NOMO-1 (cell line): ENCODE data around the gene PHC3.
A peak's percentile ranks its signal among the peaks of the same experiment; 100 is the strongest.
"Not testable (repeated sequence)": the region's sequence is repeated elsewhere in the genome, so short reads cannot be mapped to it uniquely, and the experiment has no call there.

Experiments used
- DNase-seq, 2 experiments: peaks; one replicate each; lab custom pipeline; 2025; ENCODE audit not compliant: unreplicated experiment in 2 of 2; lab: John Stamatoyannopoulos, UW

Gene PHC3

GRCh38 chr3:170180908-170181885 lies at the start of gene PHC3:
Gene PHC3 (minus strand): TSS chr3:170181733. CDS start chr3:170181715, 18 bp downstream.
- DNase-seq = peak; percentile 94 to 98

GRCh38 chr3:170228093-170228766 lies 46.7 kb upstream of the PHC3 start:
- DNase-seq = no peak

GRCh38 chr3:170226426-170226960 lies 45.0 kb upstream of the PHC3 start:
- DNase-seq = no peak

DNA sequence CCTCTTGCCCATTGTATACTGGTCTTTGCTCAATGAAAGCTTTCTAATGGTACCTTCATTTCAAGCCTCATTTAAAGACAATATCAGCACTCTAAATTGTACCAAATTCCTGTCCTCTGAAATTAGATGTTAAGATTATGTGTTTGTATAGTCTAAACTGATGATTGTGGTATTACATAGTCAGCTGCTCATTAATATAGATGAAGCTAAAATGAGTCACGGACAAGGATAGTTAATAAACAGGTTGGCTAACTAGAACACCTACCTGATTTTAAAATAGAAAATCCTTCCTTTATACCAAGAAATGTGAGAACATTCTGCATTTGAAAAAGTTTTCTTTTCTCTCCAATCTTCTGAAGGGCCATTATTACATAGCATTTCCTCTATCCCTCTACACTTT lies 43.6 kb upstream of the PHC3 start:
- no peak for DNase-seq

DNA sequence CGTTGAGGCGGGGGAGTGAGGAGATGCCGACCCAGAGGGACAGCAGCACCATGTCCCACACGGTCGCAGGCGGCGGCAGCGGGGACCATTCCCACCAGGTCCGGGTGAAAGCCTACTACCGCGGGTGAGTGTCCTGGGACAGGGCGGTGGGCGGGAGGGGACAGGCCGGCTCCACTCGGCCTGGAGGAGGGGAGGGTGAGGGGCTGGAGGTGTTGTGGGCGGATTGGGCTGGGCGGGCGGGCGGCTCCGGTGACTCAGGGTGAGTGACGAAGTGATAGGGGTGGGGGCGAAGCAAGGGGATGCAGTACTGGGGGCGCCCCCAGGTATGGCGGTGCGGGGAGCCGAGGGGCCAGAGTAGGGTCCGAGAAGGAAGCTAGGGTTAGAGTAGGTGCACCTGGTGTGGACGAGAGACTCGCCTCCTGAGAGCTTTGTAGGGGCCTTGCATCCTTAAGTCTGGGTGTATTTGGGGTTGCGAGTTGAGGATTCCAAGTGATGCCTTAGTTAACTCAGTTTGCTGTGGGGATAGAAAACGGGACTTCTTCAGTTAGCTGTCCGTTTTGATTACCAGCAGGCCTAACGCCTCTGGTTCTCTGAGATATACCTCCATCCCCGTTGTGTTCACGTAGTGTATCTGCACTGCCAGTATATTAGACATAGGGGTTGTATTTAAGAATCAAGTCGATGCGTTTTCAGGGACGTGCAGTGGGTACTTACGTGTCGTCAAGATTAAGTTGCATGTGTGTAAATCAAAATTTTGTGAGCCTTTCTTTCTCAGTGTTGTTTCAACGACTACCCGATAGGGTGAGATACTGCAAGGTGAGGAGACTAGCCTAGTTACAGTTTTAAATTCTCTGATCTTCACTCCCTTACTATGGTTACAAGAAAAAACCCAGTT lies 41.4 kb upstream of the PHC3 start:
- DNase-seq = peak in 1 of 2 experiments; percentile 54

DNA sequence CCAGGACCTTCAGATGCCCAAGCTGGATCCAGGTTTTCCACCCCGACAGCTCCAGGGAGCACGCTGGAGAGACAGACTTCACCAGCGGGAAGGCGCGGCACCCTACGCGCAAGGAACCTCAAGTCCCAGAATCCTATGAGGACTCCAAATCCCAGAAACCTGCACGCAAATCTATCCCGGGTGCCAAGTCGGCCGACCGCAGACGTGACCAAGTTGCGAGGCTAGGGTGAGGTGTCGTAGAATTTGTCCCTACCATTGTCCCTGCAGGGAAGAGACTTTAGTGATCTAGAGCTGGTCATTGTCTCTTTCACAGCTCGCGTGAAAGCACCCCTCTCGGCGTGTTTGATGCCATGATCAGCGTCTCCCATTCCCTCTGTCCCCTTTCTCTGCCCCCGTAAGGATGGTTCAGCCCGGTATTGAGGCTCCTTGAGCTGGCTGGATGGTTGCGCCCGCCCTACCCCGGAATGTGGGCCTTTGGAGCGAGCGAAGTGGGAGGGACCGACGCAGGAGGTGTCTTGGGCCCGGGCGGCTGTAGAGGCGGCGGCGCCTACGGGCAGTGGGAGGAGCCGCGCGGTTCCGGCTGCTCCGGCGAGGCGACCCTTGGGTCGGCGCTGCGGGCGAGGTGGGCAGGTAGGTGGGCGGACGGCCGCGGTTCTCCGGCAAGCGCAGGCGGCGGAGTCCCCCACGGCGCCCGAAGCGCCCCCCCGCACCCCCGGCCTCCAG lies 40.6 kb upstream of the PHC3 start, which contains the start of gene PRKCI:
Gene PRKCI, plus strand, starts transcription at position 501 of the 723 bp plus-strand sequence. CDS start 246 bp downstream, outside the sequence.
- DNase-seq = peak; percentile 98 to 99

DNA sequence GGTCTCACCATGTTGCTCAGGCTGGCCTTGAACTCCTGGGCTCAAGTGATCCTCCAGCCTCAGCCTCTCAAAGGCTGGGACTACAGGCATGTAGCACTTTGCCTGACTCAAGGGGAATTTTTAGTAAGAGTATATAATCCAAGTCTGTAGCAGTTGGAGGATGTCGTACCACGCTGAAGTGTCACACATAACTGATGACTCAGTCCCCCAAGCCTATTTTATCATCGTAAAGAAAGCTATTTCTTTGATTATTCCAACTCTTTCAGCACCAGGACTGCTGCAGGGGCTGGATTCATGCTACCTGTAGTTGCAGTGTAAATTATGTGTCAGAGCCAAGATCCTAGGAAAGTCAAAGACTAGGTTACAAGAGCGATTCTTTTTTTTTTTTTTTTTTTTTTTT lies 39.3 kb upstream of the PHC3 start:
- DNase-seq = no peak

GRCh38 chr3:170219850-170220249 lies 38.3 kb upstream of the PHC3 start:
- no peak for DNase-seq

DNA sequence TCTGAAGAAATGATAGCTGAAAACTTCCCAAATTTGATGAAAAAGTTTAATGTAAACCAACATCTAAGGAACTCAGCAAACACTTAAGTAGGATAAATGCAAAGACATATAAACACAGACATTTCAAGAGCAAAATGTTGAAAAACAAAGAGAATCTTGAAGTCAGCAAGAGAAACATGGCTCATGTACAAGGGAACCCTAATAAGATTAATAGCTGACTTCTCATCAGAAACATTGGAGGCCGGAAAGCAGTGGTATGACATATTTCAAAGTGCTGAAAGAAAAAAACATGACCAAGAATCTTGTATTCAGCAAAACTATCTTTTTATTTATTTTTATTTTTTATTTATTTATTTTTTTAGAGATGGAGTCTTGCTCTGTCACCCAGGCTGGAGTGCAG lies 30.1 kb upstream of the PHC3 start:
- no peak for DNase-seq

GRCh38 chr3:170207717-170208116 lies 26.2 kb upstream of the PHC3 start:
- peak in 1 of 2 experiments; percentile 55 for DNase-seq

GRCh38 chr3:170206164-170206762 lies 24.7 kb upstream of the PHC3 start:
- not testable (repeated sequence) for DNase-seq

DNA sequence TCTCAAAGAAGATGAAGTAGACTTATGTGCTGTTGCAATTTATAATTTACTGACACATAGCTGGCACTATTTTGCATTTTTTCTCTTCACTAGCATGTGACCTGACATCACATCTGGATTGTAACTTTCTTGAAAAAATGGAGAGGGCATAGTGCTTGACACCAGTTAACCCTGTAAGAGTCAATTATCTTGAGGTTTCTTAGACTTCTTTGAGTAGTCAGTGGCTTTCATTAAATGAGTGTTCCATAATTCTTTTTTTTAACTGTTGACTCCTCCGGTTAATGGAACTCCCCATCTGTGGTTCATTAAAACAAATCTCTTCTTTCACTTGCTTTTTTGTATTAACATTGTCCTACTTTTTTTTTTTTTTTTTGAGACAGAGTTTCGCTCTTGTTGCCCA lies 23.8 kb upstream of the PHC3 start:
- no peak for DNase-seq

- DNase-seq = no peak
Measured at GRCh38 chr3:170204509-170204908, 23.0 kb upstream of the PHC3 start.

GRCh38 chr3:170204023-170204472 lies 22.5 kb upstream of the PHC3 start:
- no peak for DNase-seq

GRCh38 chr3:170203457-170203856 lies 21.9 kb upstream of the PHC3 start:
- DNase-seq = no peak

- DNase-seq = no peak
Measured at GRCh38 chr3:170201527-170201926, 20.0 kb upstream of the PHC3 start.

DNA sequence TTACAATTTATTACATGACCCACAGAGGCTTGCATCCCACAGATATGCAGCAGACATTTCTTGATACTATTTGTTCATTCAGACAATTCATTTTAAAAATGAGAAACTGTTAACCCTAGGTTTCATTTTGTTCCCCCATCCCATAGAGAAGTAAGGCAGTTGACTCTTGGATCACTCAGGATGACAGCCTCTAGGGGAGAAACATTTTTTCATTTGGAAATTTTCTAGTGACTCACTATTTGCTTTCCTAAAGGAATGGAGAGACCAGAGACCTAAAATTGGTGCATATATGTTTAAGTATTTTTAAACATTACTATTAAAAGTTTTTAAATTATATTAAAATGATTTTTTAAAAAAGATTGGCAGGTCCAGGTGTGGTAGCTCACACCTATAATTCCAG lies 19.5 kb upstream of the PHC3 start:
- no peak for DNase-seq

DNA sequence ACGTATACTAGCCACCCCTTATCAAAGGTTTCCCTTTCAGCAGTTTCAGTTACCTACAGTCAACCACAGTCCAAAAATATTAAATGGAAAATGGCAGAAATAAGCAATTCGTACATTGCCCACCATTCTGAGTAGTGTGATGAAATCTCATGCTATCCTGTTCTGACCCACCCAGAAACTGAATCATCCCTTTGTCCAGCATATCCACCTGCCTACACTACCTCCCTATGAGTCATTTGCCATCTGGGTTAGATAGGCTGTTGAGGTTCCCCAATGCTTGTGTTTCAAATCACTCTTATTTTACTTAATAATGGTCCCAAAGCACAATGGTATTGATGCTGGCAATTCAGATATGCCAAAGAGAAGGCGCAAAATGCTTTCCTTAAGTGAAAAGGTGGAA lies 15.3 kb upstream of the PHC3 start:
- DNase-seq = no peak

GRCh38 chr3:170195759-170196158 lies 14.2 kb upstream of the PHC3 start:
- DNase-seq = not testable (repeated sequence)
